Measurements from ENCODE around the gene HNRNPF. TPM values are rescaled to one million over a fixed set of nuclear protein-coding genes. Genes with fewer than 3 reads are reported as not detected.

Gene HNRNPF
- total RNA-seq, 1 experiment from 2014 or later = 358 TPM

DNA sequence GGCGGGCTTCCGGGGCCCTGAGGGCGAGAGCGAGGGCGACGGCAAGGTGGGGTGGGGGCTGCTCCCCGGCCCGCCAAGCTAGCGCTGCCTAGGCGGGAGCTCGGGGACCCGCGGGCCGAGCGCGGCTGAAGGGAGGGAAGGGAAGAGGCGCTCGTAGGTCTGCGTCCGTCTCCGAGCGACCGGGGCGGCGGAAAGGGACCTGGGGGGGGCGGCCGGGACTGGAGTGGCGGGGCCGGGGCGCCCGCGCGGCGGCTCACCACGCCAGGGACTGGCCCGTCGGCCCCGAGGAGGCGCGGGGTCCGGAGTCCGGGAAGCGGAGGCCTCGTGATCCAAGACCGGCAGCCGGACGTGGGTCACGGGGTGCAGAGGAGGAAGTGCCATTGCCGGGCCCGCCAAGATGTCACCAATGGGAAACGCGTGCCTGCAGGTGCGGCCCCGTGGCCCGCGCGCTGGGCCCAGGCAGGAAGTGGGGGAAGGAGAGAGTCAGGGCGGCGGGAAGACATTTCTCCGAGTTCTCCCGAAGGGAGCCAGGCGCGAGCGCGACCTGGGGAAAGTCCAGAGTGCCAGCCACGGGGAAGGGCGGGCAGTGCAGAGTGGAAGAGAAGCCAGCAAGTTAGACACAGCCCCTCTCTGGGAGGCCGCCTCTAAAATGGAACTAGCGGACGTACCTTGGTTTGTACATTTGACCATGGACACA lies 11.9 kb downstream of the HNRNPF start:
- peak; percentile 83 for DNase-seq (ENCODE audit: low spot score)
- ChIA-PET POLR2A (interaction anchor here (0.5 to 2.9 kb wide), 7 partner anchors 9 to 1712 kb away, joined by 3 to 19 read pairs (median 5); partner anchors contain the start of gene HNRNPF), CTCF (interaction anchor here (0.6 to 3.0 kb wide), 3 partner anchors 11 to 848 kb away, joined by 3 to 14 read pairs (median 5); no protein-coding TSS in a partner anchor)
- Mint-ChIP-seq H3K9me3 (no peaks in the 10 kb centered on the region), H3K4me3 (peak overlapping the region; percentile 80), H3K4me1 (peaks cover 66% of the 10 kb centered on the region), H3K36me3 (peaks cover 37% of the 10 kb centered on the region), H3K27me3 (ENCODE audit: low read depth) (no peaks in the 10 kb centered on the region; the same call in 1 of the 2 replicates), H3K27ac (peak overlapping the region; percentile 99)
- ATAC-seq = peak; percentile 62
- TF ChIP-seq NFATC4 (CRISPR knock-in tag; IDR thresholded peaks at IDR 0.05) (no peak), FOXK1 (CRISPR knock-in tag; IDR thresholded peaks at IDR 0.05) (peak; percentile 93), GTF2I (CRISPR knock-in tag; conservative IDR thresholded peaks at IDR 0.05) (no peak), RELA (CRISPR knock-in tag; IDR thresholded peaks at IDR 0.05; ENCODE audit: borderline replicate concordance) (0 out of 2 replicates have a peak, but pooled peaks have one; percentile 72), IRF1 (CRISPR knock-in tag; IDR thresholded peaks at IDR 0.05) (peak; percentile 78; the same call in 1 of the 2 replicates), TCF7 (CRISPR knock-in tag; IDR thresholded peaks at IDR 0.05; ENCODE audit: low read depth) (peak; percentile 47; the same call in 1 of the 2 replicates), FOXP4 (CRISPR knock-in tag; IDR thresholded peaks at IDR 0.05) (peak; percentile 96), FOXJ3 (CRISPR knock-in tag; IDR thresholded peaks at IDR 0.05; ENCODE audit: borderline replicate concordance) (no peak), ZNF281 (CRISPR knock-in tag; IDR thresholded peaks at IDR 0.05) (peak; percentile 92), ZNF219 (CRISPR knock-in tag; IDR thresholded peaks at IDR 0.05; ENCODE audit: borderline replicate concordance) (no peak), ZNF512 (CRISPR knock-in tag; IDR thresholded peaks at IDR 0.05; ENCODE audit: borderline replicate concordance) (0 out of 2 replicates have a peak, but pooled peaks have one; percentile 37), CREM (CRISPR knock-in tag; IDR thresholded peaks at IDR 0.05) (0 out of 2 replicates have a peak, but pooled peaks have one; percentile 39), ZBTB21 (CRISPR knock-in tag; IDR thresholded peaks at IDR 0.05; ENCODE audit: borderline replicate concordance) (no peak), ELF4 (CRISPR knock-in tag; IDR thresholded peaks at IDR 0.05; ENCODE audit: low read depth) (no peak), SP1 (CRISPR knock-in tag; conservative IDR thresholded peaks at IDR 0.05) (peak; percentile 73), ZNF121 (CRISPR knock-in tag; IDR thresholded peaks at IDR 0.05) (peak; percentile 70), NR2C2 (CRISPR knock-in tag; IDR thresholded peaks at IDR 0.05) (peak; percentile 57; the same call in 1 of the 2 replicates)
- TF ChIP-seq, protein P1, sequence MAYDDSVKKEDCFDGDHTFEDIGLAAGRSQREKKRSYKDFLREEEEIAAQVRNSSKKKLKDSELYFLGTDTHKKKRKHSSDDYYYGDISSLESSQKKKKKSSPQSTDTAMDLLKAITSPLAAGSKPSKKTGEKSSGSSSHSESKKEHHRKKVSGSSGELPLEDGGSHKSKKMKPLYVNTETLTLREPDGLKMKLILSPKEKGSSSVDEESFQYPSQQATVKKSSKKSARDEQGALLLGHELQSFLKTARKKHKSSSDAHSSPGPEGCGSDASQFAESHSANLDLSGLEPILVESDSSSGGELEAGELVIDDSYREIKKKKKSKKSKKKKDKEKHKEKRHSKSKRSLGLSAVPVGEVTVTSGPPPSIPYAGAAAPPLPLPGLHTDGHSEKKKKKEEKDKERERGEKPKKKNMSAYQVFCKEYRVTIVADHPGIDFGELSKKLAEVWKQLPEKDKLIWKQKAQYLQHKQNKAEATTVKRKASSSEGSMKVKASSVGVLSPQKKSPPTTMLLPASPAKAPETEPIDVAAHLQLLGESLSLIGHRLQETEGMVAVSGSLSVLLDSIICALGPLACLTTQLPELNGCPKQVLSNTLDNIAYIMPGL (CRISPR knock-in tag; IDR thresholded peaks at IDR 0.05) = no peak; the same call in 1 of the 2 replicates
- TF ChIP-seq, protein P2, sequence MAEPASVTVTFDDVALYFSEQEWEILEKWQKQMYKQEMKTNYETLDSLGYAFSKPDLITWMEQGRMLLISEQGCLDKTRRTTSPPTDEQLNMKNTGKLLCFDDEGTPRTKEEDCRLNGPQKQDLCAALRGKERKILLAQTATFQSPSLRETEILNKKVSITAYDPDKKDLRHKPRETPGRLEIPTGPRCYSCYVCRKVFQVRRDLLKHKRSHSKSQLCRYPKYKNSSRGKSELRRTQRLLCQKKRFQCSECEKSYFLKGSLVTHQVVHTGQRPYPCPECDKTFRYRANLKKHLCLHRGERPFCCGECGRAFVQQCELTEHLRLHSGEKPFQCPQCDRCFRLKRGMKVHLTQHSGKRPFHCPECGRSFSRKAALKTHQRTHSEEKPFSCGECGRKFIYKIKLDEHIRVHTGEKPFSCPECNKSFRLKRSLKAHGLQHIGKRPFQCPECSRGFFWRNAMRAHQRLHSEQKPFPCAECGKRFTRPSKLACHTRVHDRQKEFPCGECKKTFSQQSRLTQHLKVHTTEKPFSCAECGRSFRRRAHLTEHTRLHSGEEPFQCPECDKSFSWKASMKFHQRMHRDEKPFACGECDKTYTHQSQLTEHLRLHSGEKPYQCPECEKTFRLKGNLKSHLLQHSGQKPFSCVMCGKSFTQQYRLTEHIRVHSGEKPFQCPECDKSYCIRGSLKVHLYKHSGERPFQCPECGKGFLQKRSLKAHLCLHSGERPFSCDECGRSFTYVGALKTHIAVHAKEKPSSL (CRISPR knock-in tag; conservative IDR thresholded peaks at IDR 0.05) = no peak
- TF ChIP-seq, protein P3, sequence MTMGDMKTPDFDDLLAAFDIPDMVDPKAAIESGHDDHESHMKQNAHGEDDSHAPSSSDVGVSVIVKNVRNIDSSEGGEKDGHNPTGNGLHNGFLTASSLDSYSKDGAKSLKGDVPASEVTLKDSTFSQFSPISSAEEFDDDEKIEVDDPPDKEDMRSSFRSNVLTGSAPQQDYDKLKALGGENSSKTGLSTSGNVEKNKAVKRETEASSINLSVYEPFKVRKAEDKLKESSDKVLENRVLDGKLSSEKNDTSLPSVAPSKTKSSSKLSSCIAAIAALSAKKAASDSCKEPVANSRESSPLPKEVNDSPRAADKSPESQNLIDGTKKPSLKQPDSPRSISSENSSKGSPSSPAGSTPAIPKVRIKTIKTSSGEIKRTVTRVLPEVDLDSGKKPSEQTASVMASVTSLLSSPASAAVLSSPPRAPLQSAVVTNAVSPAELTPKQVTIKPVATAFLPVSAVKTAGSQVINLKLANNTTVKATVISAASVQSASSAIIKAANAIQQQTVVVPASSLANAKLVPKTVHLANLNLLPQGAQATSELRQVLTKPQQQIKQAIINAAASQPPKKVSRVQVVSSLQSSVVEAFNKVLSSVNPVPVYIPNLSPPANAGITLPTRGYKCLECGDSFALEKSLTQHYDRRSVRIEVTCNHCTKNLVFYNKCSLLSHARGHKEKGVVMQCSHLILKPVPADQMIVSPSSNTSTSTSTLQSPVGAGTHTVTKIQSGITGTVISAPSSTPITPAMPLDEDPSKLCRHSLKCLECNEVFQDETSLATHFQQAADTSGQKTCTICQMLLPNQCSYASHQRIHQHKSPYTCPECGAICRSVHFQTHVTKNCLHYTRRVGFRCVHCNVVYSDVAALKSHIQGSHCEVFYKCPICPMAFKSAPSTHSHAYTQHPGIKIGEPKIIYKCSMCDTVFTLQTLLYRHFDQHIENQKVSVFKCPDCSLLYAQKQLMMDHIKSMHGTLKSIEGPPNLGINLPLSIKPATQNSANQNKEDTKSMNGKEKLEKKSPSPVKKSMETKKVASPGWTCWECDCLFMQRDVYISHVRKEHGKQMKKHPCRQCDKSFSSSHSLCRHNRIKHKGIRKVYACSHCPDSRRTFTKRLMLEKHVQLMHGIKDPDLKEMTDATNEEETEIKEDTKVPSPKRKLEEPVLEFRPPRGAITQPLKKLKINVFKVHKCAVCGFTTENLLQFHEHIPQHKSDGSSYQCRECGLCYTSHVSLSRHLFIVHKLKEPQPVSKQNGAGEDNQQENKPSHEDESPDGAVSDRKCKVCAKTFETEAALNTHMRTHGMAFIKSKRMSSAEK (CRISPR knock-in tag; IDR thresholded peaks at IDR 0.05; ENCODE audit: borderline replicate concordance) = peak; percentile 60; the same call in 1 of the 2 replicates
